Pulmonary artery endothelial cell (primary cell): ENCODE measurements around the gene DYRK1A. TPM values are rescaled to one million over a fixed set of nuclear protein-coding genes. Genes with fewer than 3 reads are reported as not detected.

Experiments used
- DNase-seq: peaks from one replicate; pipeline ENCODE4 v3.0.0-alpha.2; 2011; ENCODE audit warnings: low read depth, low spot score
- total RNA-seq: library from RNA; depleted of rRNA; stranded (reverse); fragments of >200 nt; gene quantifications from 2 replicates; pipeline ENCODE4 v1.2.3, GENCODE V29; 2014

The DYRK1A gene
- total RNA-seq, 1 donor from 2014 or later, result 51.6 TPM

DNA sequence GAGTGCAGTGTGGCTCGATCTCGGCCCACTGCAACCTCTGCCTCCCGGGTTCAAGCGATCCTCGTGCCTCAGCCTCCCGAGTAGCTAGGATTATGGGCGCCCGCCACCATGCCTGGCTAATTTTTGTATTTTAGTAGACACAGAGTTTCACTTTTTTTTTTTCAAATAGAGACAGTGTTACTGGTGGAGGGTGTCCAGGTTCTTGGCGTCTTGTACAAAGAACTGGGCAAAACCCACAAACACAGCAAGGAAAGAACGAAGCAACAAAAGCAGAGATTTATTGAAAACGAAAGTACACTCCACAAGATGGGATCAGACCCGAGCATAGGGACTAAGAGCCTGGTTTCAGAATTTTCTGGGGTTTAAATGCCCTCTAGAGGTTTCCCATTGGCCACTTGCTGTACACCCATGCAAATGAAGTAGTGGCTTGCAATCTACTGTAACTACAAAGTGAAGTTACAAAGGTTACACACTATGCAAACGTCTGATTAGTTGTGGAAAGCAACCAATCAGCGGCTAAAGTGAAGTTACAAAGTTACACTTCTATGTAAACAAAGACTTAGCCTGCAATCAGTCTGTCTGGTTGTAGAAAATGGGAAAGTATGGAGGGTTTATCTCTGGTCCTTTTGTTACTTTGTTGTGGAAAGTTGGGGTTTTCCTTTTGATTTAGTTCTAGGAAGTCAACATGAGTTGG, 199.1 kb downstream of the DYRK1A start:
- DNase-seq, result no peak

DNA sequence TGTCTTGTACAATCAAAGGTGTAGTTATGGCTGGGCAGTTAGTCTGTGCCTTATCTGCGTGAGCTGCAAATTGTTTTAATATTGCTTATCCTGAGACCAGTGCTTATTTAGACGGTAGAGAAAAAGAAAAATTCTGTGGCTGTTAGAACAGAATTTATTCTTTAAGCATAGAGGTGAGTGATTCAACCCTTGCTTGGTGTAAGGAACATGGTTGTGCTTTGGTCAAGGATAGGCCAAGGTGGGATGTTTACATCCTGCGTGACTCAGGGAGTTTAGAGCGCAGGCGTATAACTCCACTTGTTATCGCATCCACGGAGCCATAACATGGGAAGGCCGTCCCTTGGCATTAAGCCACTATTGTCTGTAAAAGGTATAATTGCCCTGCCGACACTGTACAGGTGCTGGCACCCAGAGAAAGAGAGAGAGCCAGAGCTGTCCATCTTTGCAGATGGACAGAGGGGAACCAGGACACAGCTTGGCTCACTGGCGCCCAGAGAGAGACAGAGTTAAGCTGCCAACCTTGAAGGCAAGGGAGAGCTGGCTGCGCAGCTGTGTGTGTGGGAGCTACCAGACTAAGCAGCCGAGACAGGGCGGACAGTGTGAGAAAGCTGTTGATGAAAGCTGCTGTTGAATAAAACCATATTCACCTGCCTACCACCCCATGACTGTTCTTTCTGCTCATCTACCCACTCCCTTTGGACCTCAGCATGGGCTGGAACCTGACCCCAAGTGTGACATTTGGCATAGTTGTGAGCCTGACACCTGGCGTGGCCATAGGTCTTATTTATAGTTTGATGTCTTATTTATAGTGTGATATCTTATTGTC, 200.4 kb downstream of the DYRK1A start:
- DNase-seq, result no peak

DNA sequence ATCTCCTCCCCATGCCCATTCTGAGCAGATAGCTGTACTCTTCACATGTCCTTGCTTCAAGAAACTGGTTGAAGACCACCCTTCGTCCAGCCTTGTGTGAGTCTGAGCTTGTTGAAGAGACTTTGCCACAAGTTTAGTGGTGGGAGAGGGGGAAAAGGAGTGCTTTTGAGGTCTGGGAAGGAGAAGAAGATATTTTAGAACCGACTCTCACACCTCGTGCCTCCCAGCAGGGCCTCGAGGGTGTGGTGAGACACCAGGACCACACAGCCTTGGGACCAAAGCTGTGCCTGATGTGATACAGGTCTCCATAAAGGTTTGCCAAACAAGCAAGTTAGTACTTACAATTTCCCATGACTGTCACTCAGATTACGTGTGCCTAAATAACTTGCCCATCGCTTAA, 201.8 kb downstream of the DYRK1A start:
- DNase-seq, result no peak

DNA sequence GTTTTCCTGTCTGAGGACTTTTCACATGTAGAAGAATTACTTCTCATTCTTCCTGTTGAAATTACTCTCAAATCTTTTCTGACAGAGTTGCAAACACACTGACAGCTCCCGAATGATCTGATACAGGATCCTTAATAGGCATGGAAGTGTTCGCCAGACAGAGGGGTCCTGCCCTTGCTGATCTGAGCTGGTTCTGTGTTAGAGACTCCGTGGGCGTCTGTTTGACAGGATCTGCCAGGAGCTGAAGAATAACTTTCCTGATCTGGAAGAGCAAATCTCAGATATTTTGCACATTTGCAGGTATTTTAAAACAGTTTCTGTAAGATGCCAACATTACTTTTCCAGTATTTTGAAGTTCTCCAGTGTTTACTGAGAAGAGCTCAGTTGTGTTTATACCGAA, 202.3 kb downstream of the DYRK1A start:
- DNase-seq, result no peak

DNA sequence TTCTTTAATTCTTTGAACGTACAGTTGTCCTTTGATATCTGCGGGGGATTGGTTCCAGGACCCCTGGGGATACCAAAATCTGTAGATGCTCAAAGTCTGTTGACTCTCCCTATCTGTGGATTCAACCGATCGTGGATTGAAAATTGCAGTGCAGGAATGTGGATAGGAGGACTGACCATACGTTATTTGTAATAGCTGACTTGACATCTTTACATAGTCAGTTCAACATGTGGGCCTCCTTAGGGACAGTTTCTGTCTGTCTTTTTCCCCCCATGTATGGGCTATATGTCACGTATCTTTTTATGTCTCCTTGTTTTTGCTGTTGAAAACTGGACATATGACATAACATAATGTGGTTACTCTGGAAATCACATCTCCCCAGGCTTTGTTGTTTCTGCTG, 204.9 kb downstream of the DYRK1A start:
- DNase-seq, result no peak

DNA sequence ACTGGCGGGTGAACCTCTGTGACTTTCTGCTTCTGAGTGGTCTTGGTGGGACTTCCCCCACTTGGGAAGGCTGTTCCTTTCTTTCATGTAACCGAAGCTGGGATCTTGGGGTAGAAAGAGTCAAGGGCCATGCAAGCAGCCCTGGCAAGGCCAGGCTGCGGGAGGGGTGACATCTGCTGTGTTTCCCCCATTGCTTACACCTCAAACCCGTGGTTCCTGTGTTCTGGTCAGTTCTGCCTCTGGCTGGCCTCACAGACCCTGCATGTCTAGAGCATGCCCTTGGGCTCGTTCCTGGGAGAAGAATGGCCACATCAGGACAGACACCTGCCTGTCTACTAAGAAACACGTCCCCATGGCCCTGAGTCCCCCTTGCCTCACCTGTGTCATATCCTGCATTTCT, 207.7 kb downstream of the DYRK1A start:
- DNase-seq, result no peak

DNA sequence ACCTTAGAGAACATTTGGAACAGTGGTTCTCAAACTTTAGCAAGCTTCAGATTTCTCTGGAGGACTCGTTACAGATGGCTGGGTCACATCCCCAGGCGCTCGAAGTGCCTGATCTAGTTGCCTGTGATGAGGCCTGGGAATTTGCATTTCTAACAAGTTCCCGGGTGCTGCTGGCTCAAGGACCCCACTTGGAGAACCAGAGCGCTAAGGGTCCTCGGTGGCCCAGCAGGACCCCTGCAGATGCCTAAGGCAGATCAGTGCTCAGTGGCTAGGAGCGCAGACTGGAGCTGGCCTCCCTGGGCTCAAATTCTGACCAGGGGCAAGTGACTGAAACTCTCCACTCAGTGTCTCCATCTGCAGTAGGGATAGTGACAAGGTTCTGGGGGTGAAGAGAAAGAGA, 208.2 kb downstream of the DYRK1A start:
- DNase-seq, result no peak

DNA sequence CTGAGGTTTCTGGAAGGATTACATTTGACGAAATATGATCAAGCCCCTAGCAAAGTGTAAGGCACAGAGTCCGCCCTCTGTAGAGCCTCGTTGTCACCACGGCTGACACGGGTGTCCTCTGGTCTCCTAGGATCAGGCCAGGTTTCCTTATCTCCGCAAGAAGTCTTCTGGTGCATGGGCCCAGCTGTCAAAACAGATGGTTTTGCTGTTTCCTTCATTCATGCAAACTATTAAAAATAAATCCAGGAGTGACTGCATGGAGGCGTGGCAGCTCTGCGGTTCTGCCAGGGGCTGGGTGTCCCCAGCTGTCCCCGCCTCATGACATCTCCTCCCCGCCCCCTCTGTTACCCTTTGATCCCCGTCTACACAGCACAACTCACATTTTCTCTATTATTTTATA, 209.0 kb downstream of the DYRK1A start:
- no peak for DNase-seq

Other genes starting within 250 kb of the DYRK1A start
- 62.4 and 71.0 TPM in 2 replicates for gene VPS26C, start 99.4 kb upstream of the DYRK1A start, total RNA-seq